GM12801 (cell line): ENCODE measurements around the gene ALDH1B1.

Source experiments
- TF ChIP-seq, protein P1 (sequence below): IDR thresholded peaks from one replicate; pipeline ENCODE4 v1.5.1; 2011; ENCODE audit warnings: control low read depth; ENCODE audit not compliant: insufficient read length; ENCODE audit errors: extremely low read depth

Gene ALDH1B1

GRCh38 chr9:38362852-38363588 is 29.5 kb upstream of the ALDH1B1 start:
- TF ChIP-seq, protein P1, sequence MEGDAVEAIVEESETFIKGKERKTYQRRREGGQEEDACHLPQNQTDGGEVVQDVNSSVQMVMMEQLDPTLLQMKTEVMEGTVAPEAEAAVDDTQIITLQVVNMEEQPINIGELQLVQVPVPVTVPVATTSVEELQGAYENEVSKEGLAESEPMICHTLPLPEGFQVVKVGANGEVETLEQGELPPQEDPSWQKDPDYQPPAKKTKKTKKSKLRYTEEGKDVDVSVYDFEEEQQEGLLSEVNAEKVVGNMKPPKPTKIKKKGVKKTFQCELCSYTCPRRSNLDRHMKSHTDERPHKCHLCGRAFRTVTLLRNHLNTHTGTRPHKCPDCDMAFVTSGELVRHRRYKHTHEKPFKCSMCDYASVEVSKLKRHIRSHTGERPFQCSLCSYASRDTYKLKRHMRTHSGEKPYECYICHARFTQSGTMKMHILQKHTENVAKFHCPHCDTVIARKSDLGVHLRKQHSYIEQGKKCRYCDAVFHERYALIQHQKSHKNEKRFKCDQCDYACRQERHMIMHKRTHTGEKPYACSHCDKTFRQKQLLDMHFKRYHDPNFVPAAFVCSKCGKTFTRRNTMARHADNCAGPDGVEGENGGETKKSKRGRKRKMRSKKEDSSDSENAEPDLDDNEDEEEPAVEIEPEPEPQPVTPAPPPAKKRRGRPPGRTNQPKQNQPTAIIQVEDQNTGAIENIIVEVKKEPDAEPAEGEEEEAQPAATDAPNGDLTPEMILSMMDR = no peak

DNA sequence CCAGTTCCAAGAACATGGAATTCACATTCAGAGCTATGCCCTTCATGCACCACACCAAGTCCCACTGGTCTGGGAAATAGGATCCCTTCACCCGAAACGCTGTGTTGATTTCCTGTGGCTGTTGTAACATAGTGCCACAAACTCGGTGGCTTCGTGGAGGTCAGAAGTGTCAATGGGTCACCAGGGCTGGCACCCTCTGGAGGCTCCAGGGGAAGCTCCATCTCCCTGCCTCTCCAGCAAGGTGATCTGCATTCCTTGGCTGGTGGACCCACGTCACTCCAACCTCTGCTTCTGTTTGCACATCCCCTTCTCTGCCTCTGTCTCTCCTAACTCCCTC is 28.9 kb upstream of the ALDH1B1 start:
- TF ChIP-seq, protein P1 = no peak

GRCh38 chr9:38367898-38368297 is 24.6 kb upstream of the ALDH1B1 start:
- TF ChIP-seq, protein P1 = no peak

- TF ChIP-seq, protein P1 = no peak
Measured at GRCh38 chr9:38368731-38369130, 23.8 kb upstream of the ALDH1B1 start.

DNA sequence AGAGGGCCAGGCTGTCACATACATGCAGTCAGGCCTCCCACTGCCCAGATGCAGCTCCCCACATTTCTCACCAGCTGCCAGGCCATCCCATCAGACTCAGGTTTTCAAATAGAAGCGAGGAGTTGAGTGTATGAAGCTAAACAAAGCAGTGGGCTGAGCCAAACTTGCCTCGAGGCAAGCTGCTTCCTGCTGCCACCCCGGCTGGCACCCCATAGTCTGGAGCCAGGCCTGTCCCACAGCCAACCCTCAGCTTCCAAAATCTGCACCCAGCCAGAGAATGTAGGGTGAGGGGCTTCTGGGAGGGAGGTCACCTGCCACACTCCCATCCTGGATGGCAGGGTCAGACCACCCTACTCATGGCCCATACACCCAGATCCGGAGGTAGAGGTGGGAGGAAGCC is 22.3 kb upstream of the ALDH1B1 start:
- TF ChIP-seq, protein P1 = no peak

DNA sequence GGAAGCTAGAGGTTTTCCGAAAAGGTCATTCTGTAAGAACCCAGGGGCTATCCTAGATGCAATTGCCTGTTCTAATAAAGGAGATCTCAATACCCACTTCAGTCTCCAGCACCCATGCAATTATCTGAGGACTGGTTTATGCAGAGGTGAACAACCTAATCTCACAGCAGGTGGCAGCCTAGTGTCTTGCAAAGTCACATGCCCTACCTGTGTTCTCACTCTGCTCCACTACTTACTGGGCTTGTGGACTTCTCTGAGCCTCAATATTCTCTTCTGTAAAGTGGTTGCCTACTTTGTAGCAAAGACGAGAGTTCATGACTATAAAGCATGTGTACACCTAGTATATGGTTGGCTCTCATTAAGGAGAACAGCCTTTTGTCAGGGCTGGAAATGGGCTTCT is 21.0 kb upstream of the ALDH1B1 start:
- TF ChIP-seq, protein P1 = no peak

DNA sequence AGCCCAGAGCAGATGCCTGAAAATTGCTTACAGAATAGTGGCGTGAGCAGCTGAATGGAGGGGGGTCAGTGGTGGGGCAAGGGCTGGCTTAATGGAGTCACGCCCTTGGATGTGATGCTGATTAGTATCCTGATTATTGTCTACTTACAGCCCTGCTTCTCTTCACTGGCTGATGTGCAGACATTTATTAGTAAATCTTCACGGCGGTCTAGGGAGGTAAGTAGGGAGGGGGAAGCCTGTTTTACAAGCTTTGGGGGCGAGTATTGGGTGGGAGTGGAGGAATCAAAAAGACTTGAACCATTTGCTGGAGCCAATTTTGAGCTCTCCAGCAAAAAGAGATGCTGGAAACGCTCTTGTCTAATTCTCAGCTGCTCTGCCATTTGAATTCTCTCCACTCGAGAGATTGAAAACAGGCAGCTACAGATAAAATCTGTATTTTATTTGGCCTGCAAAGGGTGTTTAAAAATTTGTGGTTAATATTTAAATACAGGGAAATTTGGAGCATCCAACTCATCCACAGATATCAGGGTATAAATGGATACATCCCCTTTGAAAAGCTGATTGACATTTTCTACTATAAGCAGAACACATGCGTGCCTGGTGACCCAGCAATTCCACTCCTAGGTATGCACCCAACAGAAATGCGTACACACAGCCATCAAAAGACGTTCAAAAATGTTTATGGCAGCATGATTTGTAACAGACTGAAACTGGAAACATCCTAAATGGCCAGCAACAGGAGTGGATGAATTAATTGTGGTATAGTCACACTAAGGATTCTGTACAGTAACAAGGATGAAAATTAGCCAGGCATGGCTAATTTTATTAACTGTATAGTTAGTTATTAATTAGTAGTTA is 19.5 kb upstream of the ALDH1B1 start:
- TF ChIP-seq, protein P1 = no peak
